ENCODE results near the gene CDCA4. TPM values are rescaled to one million over a fixed set of nuclear protein-coding genes. Genes with fewer than 3 reads are reported as not detected.

The CDCA4 gene
- total and polyA plus RNA-seq, 10 of the 15 experiments (the other 5 are each of a cell fraction or from before 2014, with no cell fraction given), result 10.4 to 64.0 (median 52.1) TPM

- TF ChIP-seq TCF3 (IDR thresholded peaks at IDR 0.05; ENCODE audit: borderline replicate concordance, insufficient read depth, low read depth, low read length), result no peak
- TF ChIP-seq ZNF24 (IDR thresholded peaks at IDR 0.05), result no peak
- TF ChIP-seq PBX3 (IDR thresholded peaks at IDR 0.05; ENCODE audit: insufficient replicate concordance, low read depth, low read length), result no peak
- no peak for TF ChIP-seq REST (IDR thresholded peaks at IDR 0.05; ENCODE audit: low read depth, low read length)
- TF ChIP-seq CTCF (IDR thresholded peaks at IDR 0.05 in 2 of 3, conservative IDR thresholded peaks at IDR 0.05 in 1 of 3; ENCODE audit: control insufficient read depth in 2 of 3, extremely low read depth in 1 of 3, insufficient read depth in 1 of 3, low read depth in 3 of 3, low read length in 3 of 3), result no peak
- no peak for TF ChIP-seq IRF5 (IDR thresholded peaks at IDR 0.05; ENCODE audit: borderline replicate concordance)
Measured at GRCh38 chr14:104980611-104981531, 40.0 kb downstream of the CDCA4 start (continued).

Measured in GM12878 (cell line).